NCI-H69 (cell line): Measurements from ENCODE around the gene SLC6A2.

Experiments
- DNase-seq: peaks from one replicate; lab custom pipeline; 2025; lab: John Stamatoyannopoulos, UW

SLC6A2 gene

GRCh38 chr16:55647798-55648197 is 8.0 kb upstream of the SLC6A2 start:
- no peak for DNase-seq

- DNase-seq: peak; percentile 6
Measured at GRCh38 chr16:55651841-55652824, 3.7 kb upstream of the SLC6A2 start.

GRCh38 chr16:55653106-55653505 is 2.7 kb upstream of the SLC6A2 start:
- DNase-seq: no peak

GRCh38 chr16:55655381-55655896 is 349 bp upstream of the SLC6A2 start:
- DNase-seq: no peak

GRCh38 chr16:55656691-55657092 is 904 bp downstream of the SLC6A2 start:
- DNase-seq: no peak

- no peak for DNase-seq
Measured at GRCh38 chr16:55657616-55658015, 1.8 kb downstream of the SLC6A2 start.

GRCh38 chr16:55658898-55659420 is 3.2 kb downstream of the SLC6A2 start:
- DNase-seq: peak; percentile 36

- DNase-seq: no peak
Measured at GRCh38 chr16:55660026-55660425, 4.2 kb downstream of the SLC6A2 start.

- no peak for DNase-seq
Measured at GRCh38 chr16:55660828-55661227, 5.0 kb downstream of the SLC6A2 start.

GRCh38 chr16:55661941-55662643 is 6.3 kb downstream of the SLC6A2 start:
- DNase-seq: no peak

- no peak for DNase-seq
Measured at GRCh38 chr16:55662644-55663031, 6.8 kb downstream of the SLC6A2 start.

GRCh38 chr16:55663225-55663624 is 7.4 kb downstream of the SLC6A2 start:
- no peak for DNase-seq

- DNase-seq: peak; percentile 2
Measured at GRCh38 chr16:55663765-55664677, 8.2 kb downstream of the SLC6A2 start.

- DNase-seq: no peak
Measured at GRCh38 chr16:55664786-55665407, 9.1 kb downstream of the SLC6A2 start.

- no peak for DNase-seq
Measured at GRCh38 chr16:55665511-55665910, 9.7 kb downstream of the SLC6A2 start.

- DNase-seq: no peak
Measured at GRCh38 chr16:55666012-55666411, 10.2 kb downstream of the SLC6A2 start.

- no peak for DNase-seq
Measured at GRCh38 chr16:55667753-55668152, 12.0 kb downstream of the SLC6A2 start.

GRCh38 chr16:55668340-55669281 is 12.8 kb downstream of the SLC6A2 start:
- DNase-seq: no peak

- no peak for DNase-seq
Measured at GRCh38 chr16:55671206-55671973, 15.6 kb downstream of the SLC6A2 start.
